Measurements from ENCODE around the gene ETNK2.
A peak's percentile ranks its signal among the peaks of the same experiment; 100 is the strongest.

The ETNK2 gene

GRCh38 chr1:204113896-204114295 is 37.9 kb downstream of the ETNK2 start:
- Histone ChIP-seq H3K4me3 (ENCODE audit: low read length in 2 of 2) (no peak overlapping the region), H3K4me1 (ENCODE audit: control insufficient read depth in 2 of 2, insufficient read depth in 2 of 2, low read length in 2 of 2) (no peaks in the 10 kb centered on the region), H3K27me3 (ENCODE audit: control insufficient read depth in 2 of 2, insufficient read depth in 2 of 2, low read length in 2 of 2) (no peaks in the 10 kb centered on the region), H3K27ac (ENCODE audit: low read depth in 2 of 2, low read length in 2 of 2) (no peak overlapping the region), H3K9ac (ENCODE audit: low read depth in 1 of 2, low read length in 2 of 2) (no peak overlapping the region), H3K36me3 (ENCODE audit: control insufficient read depth in 2 of 2, insufficient read depth in 2 of 2, low read length in 2 of 2) (peaks cover 16 to 21% of the 10 kb centered on the region in 2 donors), H3K9me3 (ENCODE audit: control insufficient read depth in 2 of 2, low read length in 2 of 2) (no peaks in the 10 kb centered on the region)

- H3K27ac ChIP-seq (ENCODE audit: low read depth in 2 of 2, low read length in 2 of 2): no peak overlapping the region
- peaks cover 14 to 16% of the 10 kb centered on the region in 2 donors for H3K36me3 ChIP-seq (ENCODE audit: control insufficient read depth in 2 of 2, insufficient read depth in 2 of 2, low read length in 2 of 2)
- H3K4me1 ChIP-seq (ENCODE audit: control insufficient read depth in 2 of 2, insufficient read depth in 2 of 2, low read length in 2 of 2): no peaks in the 10 kb centered on the region
Observed at GRCh38 chr1:204112876-204113730, 38.7 kb downstream of the ETNK2 start.

DNA sequence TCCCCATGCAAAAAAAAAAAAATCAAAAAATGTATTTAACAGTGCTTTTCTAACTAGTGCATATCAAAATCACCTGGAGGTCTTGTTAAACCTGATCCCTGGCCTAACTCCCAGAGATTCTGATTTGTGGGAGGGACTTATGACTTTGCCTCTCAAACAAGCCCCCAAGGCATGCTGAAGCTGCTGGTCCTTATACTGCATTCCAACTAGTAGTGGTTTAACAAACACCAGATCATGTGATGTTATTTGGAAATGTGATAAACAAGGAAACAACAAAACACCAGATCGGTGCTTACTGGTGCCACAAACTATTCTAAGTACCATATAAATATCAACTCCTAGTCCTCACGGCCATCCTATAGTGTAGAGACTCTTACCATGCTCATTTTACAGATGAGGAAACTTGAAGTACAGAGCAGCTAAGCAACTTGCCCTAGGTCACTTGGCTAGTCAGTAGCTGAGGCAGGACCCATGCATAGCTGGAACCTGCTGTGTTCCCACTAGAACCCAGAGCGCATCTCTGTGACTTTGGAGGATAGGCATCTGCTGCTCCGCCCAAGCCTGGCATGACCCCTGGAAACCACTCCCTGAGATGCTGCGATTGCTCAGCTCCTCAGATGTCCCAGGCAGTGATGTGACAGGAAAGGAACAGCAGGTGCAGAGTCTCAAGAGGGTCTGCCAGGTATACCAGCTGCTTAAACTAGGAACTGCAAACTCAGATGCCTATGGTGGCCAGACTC is 40.8 kb downstream of the ETNK2 start:
- no peak overlapping the region for H3K27ac ChIP-seq (ENCODE audit: low read depth in 2 of 2, low read length in 2 of 2)
- H3K4me3 ChIP-seq (ENCODE audit: low read length in 2 of 2): no peak overlapping the region
- no peak overlapping the region for H3K9ac ChIP-seq (ENCODE audit: low read depth in 1 of 2, low read length in 2 of 2)
- no peaks in the 10 kb centered on the region for H3K9me3 ChIP-seq (ENCODE audit: control insufficient read depth in 2 of 2, low read length in 2 of 2)
- H3K27me3 ChIP-seq (ENCODE audit: control insufficient read depth in 2 of 2, insufficient read depth in 2 of 2, low read length in 2 of 2): no peaks in the 10 kb centered on the region
- peaks cover 2% of the 10 kb centered on the region in 2 donors for H3K36me3 ChIP-seq (ENCODE audit: control insufficient read depth in 2 of 2, insufficient read depth in 2 of 2, low read length in 2 of 2)
- H3K4me1 ChIP-seq (ENCODE audit: control insufficient read depth in 2 of 2, insufficient read depth in 2 of 2, low read length in 2 of 2): no peaks in the 10 kb centered on the region

More at GRCh38 chr1:204112876-204113730, 38.7 kb downstream of the ETNK2 start:
- Histone ChIP-seq H3K9me3 (ENCODE audit: control insufficient read depth in 2 of 2, low read length in 2 of 2) (no peaks in the 10 kb centered on the region), H3K4me3 (ENCODE audit: low read length in 2 of 2) (no peak overlapping the region), H3K9ac (ENCODE audit: low read depth in 1 of 2, low read length in 2 of 2) (no peak overlapping the region), H3K27me3 (ENCODE audit: control insufficient read depth in 2 of 2, insufficient read depth in 2 of 2, low read length in 2 of 2) (no peaks in the 10 kb centered on the region)

GRCh38 chr1:204108312-204109141 is 43.3 kb downstream of the ETNK2 start:
- H3K27me3 ChIP-seq (ENCODE audit: control insufficient read depth in 2 of 2, insufficient read depth in 2 of 2, low read length in 2 of 2): no peaks in the 10 kb centered on the region
- no peak overlapping the region for H3K27ac ChIP-seq (ENCODE audit: low read depth in 2 of 2, low read length in 2 of 2)
- H3K9me3 ChIP-seq (ENCODE audit: control insufficient read depth in 2 of 2, low read length in 2 of 2): no peaks in the 10 kb centered on the region
- no peak overlapping the region for H3K9ac ChIP-seq (ENCODE audit: low read depth in 1 of 2, low read length in 2 of 2)
- no peak overlapping the region for H3K4me3 ChIP-seq (ENCODE audit: low read length in 2 of 2)
- peaks cover 10 to 11% of the 10 kb centered on the region in 2 donors for H3K4me1 ChIP-seq (ENCODE audit: control insufficient read depth in 2 of 2, insufficient read depth in 2 of 2, low read length in 2 of 2)
- H3K36me3 ChIP-seq (ENCODE audit: control insufficient read depth in 2 of 2, insufficient read depth in 2 of 2, low read length in 2 of 2): peaks cover 0 to 2% of the 10 kb centered on the region in 2 donors

DNA sequence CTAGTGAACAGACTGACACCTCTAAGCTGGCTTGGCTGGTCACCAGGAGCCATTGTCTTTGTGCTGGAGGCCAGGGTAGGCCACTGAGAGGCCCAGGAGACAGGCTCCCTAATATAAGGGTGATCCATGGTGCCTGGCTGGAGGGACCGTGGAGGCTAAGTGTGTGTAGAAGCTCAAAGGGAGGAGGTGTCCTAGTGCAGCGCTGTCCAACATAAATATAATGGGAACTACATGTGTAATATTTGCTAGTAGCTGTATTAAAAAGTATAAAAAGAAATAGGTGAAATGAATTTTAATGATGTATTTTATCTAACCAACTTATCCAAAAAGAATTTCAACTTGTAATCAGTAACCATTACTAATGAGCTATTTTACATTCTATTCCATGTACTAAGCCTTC is 44.0 kb downstream of the ETNK2 start:
- no peaks in the 10 kb centered on the region for H3K9me3 ChIP-seq (ENCODE audit: control insufficient read depth in 2 of 2, low read length in 2 of 2)
- H3K27ac ChIP-seq (ENCODE audit: low read depth in 2 of 2, low read length in 2 of 2): no peak overlapping the region
- H3K4me1 ChIP-seq (ENCODE audit: control insufficient read depth in 2 of 2, insufficient read depth in 2 of 2, low read length in 2 of 2): peaks cover 14 to 17% of the 10 kb centered on the region in 2 donors
- H3K36me3 ChIP-seq (ENCODE audit: control insufficient read depth in 2 of 2, insufficient read depth in 2 of 2, low read length in 2 of 2): no peaks in the 10 kb centered on the region
- no peak overlapping the region for H3K4me3 ChIP-seq (ENCODE audit: low read length in 2 of 2)
- no peaks in the 10 kb centered on the region for H3K27me3 ChIP-seq (ENCODE audit: control insufficient read depth in 2 of 2, insufficient read depth in 2 of 2, low read length in 2 of 2)
- no peak overlapping the region for H3K9ac ChIP-seq (ENCODE audit: low read depth in 1 of 2, low read length in 2 of 2)

GRCh38 chr1:204106825-204107224 is 45.0 kb downstream of the ETNK2 start:
- no peaks in the 10 kb centered on the region for H3K9me3 ChIP-seq (ENCODE audit: control insufficient read depth in 2 of 2, low read length in 2 of 2)
- no peaks in the 10 kb centered on the region for H3K36me3 ChIP-seq (ENCODE audit: control insufficient read depth in 2 of 2, insufficient read depth in 2 of 2, low read length in 2 of 2)
- H3K9ac ChIP-seq (ENCODE audit: low read depth in 1 of 2, low read length in 2 of 2): no peak overlapping the region
- H3K4me1 ChIP-seq (ENCODE audit: control insufficient read depth in 2 of 2, insufficient read depth in 2 of 2, low read length in 2 of 2): peaks cover 18 to 27% of the 10 kb centered on the region in 2 donors
- no peak overlapping the region for H3K27ac ChIP-seq (ENCODE audit: low read depth in 2 of 2, low read length in 2 of 2)
- no peak overlapping the region for H3K4me3 ChIP-seq (ENCODE audit: low read length in 2 of 2)
- no peaks in the 10 kb centered on the region for H3K27me3 ChIP-seq (ENCODE audit: control insufficient read depth in 2 of 2, insufficient read depth in 2 of 2, low read length in 2 of 2)

DNA sequence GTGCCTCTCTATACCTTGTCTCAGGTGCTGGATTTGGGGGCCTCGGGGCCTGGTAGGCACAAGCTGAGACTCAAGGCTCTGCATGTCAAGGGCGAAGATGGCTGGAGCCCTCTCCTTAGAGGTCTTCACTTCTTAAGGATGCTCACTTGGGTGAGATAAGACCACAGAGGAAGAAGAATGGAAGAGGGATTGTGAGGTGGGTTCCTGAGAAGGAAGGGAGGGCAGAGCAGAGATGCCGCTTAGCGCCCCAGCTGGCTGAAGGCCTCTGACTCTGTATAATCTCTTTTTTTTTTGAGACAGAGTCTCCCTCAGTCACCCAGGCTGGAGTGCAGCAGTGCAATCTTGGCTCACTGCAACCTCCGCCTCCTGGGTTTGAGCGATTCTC is 46.7 kb downstream of the ETNK2 start:
- no peaks in the 10 kb centered on the region for H3K27me3 ChIP-seq (ENCODE audit: control insufficient read depth in 2 of 2, insufficient read depth in 2 of 2, low read length in 2 of 2)
- H3K27ac ChIP-seq (ENCODE audit: low read depth in 2 of 2, low read length in 2 of 2): no peak overlapping the region
- H3K9ac ChIP-seq (ENCODE audit: low read depth in 1 of 2, low read length in 2 of 2): no peak overlapping the region
- H3K36me3 ChIP-seq (ENCODE audit: control insufficient read depth in 2 of 2, insufficient read depth in 2 of 2, low read length in 2 of 2): no peaks in the 10 kb centered on the region
- H3K4me1 ChIP-seq (ENCODE audit: control insufficient read depth in 2 of 2, insufficient read depth in 2 of 2, low read length in 2 of 2): peaks cover 18 to 29% of the 10 kb centered on the region in 2 donors
- no peaks in the 10 kb centered on the region for H3K9me3 ChIP-seq (ENCODE audit: control insufficient read depth in 2 of 2, low read length in 2 of 2)
- no peak overlapping the region for H3K4me3 ChIP-seq (ENCODE audit: low read length in 2 of 2)

DNA sequence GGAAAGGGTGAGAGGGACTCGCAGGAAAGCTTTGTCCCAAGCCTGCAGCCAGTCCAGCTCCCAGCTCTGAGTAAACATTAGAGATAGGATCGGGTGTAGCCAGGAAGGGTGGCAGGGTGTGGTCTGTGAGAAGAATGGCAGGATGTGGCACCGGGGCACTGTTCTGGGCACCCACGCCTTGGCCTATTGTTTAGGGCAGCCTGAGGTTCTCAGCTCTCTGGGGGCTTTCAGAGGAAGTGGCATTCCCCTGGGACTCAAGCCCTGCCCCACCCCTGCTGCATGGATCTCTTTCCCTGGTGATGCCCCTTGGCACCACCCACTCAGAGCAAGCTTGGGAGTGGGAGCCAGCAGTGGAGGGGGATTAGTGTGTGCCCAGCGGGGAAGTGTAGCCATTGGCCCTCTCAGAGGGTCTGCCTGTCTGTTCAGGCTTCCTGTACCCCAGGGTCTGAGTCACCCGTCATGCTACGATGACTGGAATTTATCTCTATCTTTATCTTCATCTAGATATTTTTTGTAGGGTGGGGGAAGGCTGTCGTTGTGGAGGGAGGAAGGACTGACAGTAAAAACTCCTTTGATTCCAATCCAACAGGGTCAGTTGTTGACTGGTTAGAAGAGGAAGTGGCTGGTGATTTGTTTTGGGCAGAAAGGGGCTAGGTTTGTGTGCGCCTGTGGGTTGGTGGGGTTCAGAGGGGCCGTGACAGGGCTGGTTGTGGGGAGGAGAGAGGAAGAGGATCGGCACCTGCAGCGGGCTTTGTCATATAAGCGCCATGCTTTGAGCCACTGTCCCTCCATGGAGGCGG is 47.3 kb downstream of the ETNK2 start:
- H3K36me3 ChIP-seq (ENCODE audit: control insufficient read depth in 2 of 2, insufficient read depth in 2 of 2, low read length in 2 of 2): no peaks in the 10 kb centered on the region
- peaks cover 18 to 29% of the 10 kb centered on the region in 2 donors for H3K4me1 ChIP-seq (ENCODE audit: control insufficient read depth in 2 of 2, insufficient read depth in 2 of 2, low read length in 2 of 2)
- no peaks in the 10 kb centered on the region for H3K27me3 ChIP-seq (ENCODE audit: control insufficient read depth in 2 of 2, insufficient read depth in 2 of 2, low read length in 2 of 2)
- peak overlapping the region in 1 of 2 donors; percentile 19 for H3K4me3 ChIP-seq (ENCODE audit: low read length in 2 of 2)
- no peaks in the 10 kb centered on the region for H3K9me3 ChIP-seq (ENCODE audit: control insufficient read depth in 2 of 2, low read length in 2 of 2)
- peak overlapping the region in 1 of 2 donors; percentile 16 for H3K9ac ChIP-seq (ENCODE audit: low read depth in 1 of 2, low read length in 2 of 2)
- H3K27ac ChIP-seq (ENCODE audit: low read depth in 2 of 2, low read length in 2 of 2): peak overlapping the region; percentile 57 to 64

GRCh38 chr1:204103431-204103741 is 48.5 kb downstream of the ETNK2 start:
- peaks cover 18 to 29% of the 10 kb centered on the region in 2 donors for H3K4me1 ChIP-seq (ENCODE audit: control insufficient read depth in 2 of 2, insufficient read depth in 2 of 2, low read length in 2 of 2)
- no peak overlapping the region for H3K9ac ChIP-seq (ENCODE audit: low read depth in 1 of 2, low read length in 2 of 2)
- H3K9me3 ChIP-seq (ENCODE audit: control insufficient read depth in 2 of 2, low read length in 2 of 2): no peaks in the 10 kb centered on the region
- H3K36me3 ChIP-seq (ENCODE audit: control insufficient read depth in 2 of 2, insufficient read depth in 2 of 2, low read length in 2 of 2): no peaks in the 10 kb centered on the region
- H3K4me3 ChIP-seq (ENCODE audit: low read length in 2 of 2): no peak overlapping the region
- no peaks in the 10 kb centered on the region for H3K27me3 ChIP-seq (ENCODE audit: control insufficient read depth in 2 of 2, insufficient read depth in 2 of 2, low read length in 2 of 2)
- H3K27ac ChIP-seq (ENCODE audit: low read depth in 2 of 2, low read length in 2 of 2): peak overlapping the region; percentile 57 to 64
